NT2/D1 (cell line): ENCODE data around the gene BCS1L.
"Not testable (repeated sequence)": the region's sequence is repeated elsewhere in the genome, so short reads cannot be mapped to it uniquely, and the experiment has no call there.

ENCODE experiments used
- DNase-seq: peaks from one replicate; pipeline ENCODE4 v3.0.0-alpha.2; 2011; ENCODE audit warnings: low read depth, low spot score
- H3K27me3 ChIP-seq: 2 replicates; pipeline ENCODE4 v1.6.0; 2011; ENCODE audit warnings: mild to moderate bottlenecking; ENCODE audit not compliant: insufficient read length, insufficient read depth
- H3K36me3 ChIP-seq: 2 replicates; pipeline ENCODE4 v1.6.1; 2011; ENCODE audit warnings: mild to moderate bottlenecking, low read length, mixed read lengths; ENCODE audit not compliant: insufficient read depth, insufficient read length
- H3K4me1 ChIP-seq: 2 replicates; pipeline ENCODE4 v1.5.1; 2011; ENCODE audit not compliant: insufficient read depth, insufficient read length
- H3K4me3 ChIP-seq: 2 replicates; pipeline ENCODE4 v1.5.1; 2011; ENCODE audit warnings: low read depth; ENCODE audit not compliant: insufficient read length
- H3K9ac ChIP-seq: 2 replicates; pipeline ENCODE4 v1.6.0; 2011; ENCODE audit warnings: low read depth; ENCODE audit not compliant: insufficient read length
- H3K9me3 ChIP-seq: 2 replicates; pipeline ENCODE4 v1.5.1; 2011; ENCODE audit warnings: mild to moderate bottlenecking, low read length; ENCODE audit not compliant: insufficient read depth
- SUZ12 ChIP-seq: IDR thresholded peaks from 2 replicates; pipeline ENCODE4 v1.6.1; 2011; ENCODE audit not compliant: insufficient read length, insufficient read depth; ENCODE audit errors: extremely low read depth
- YY1 ChIP-seq: IDR thresholded peaks from 2 replicates; pipeline ENCODE4 v1.6.1; 2011; ENCODE audit not compliant: insufficient read length, insufficient read depth
- ZNF274 ChIP-seq: IDR thresholded peaks from 2 replicates; pipeline ENCODE4 v1.6.1; 2011; ENCODE audit warnings: mild to moderate bottlenecking, low read depth, low read length

Gene BCS1L

DNA sequence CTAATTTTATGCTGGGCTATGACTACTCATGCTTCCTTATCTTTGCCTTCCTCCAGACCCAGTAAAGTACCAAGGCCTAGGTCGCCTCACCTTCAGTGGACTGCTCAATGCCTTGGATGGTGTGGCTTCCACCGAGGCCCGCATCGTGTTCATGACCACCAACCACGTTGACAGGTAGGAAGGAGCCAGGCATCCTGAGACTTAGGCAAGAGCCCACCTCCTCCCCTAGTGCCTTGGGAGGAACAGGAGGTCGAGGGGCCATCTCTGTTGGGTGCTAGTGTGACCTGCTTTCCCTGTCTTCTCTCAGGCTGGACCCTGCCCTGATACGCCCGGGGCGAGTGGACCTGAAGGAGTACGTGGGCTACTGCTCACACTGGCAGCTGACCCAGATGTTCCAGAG, 3.3 kb downstream of the BCS1L start:
- Histone ChIP-seq H3K9me3 (no peaks in the 10 kb centered on the region), H3K27me3 (no peaks in the 10 kb centered on the region), H3K9ac (no peak overlapping the region), H3K4me1 (no peaks in the 10 kb centered on the region), H3K4me3 (no peak overlapping the region), H3K36me3 (peaks cover 79% of the 10 kb centered on the region)
- no peak for TF ChIP-seq YY1
- no peak for TF ChIP-seq SUZ12
- TF ChIP-seq ZNF274, result no peak
- DNase-seq, result no peak

DNA sequence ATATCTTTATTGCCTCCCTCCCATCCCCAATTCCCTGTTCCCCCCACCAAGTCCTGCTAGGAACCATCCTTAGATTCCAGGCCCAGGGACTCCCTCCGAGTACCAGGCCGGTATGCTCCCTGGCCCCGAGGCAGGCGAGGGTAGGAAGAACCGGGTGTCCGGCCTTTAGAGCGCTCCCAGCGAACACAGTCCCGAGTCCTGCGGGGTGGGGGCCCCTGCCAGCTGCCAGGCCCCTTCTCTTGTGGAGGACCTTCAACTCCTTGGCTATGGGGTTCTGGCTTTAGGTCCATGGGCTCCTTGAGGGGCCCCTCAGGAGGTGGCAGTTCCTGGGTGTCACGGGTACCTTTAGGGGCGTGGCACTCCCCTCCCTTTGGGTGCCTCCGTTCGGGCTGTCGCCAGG, 4.4 kb downstream of the BCS1L start:
- DNase-seq, result no peak
- Histone ChIP-seq H3K9ac (no peak overlapping the region), H3K36me3 (peaks cover 82% of the 10 kb centered on the region), H3K27me3 (no peaks in the 10 kb centered on the region), H3K4me3 (no peak overlapping the region), H3K4me1 (no peaks in the 10 kb centered on the region), H3K9me3 (no peaks in the 10 kb centered on the region)
- TF ChIP-seq ZNF274 (no peak), YY1 (no peak), SUZ12 (no peak)

DNA sequence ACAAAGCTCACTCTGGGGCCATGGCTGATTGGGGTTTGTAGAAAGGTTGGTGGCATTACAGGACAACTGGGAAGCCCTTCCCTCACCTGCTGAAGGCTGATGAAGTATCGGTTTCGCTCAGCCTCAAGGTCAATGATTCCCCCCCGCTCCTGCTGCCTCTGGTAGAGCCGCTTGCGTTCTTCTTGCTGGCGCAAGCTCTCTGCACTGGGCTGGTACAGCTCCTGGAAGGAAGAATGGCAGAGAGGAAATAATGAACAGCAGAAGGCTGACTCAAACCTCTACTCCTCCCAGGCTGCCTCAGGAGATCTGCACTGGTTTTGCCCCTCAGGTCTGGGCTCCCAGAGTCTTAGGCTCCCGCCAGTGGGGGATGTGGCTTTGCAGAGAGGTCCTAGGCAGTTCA, 5.2 kb downstream of the BCS1L start:
- no peaks in the 10 kb centered on the region for H3K9me3 ChIP-seq
- H3K9ac ChIP-seq, result no peak overlapping the region
- H3K4me3 ChIP-seq, result no peak overlapping the region
- H3K36me3 ChIP-seq, result peaks cover 89% of the 10 kb centered on the region
- no peaks in the 10 kb centered on the region for H3K4me1 ChIP-seq
- TF ChIP-seq SUZ12 (no peak), ZNF274 (no peak), YY1 (no peak)
- no peak for DNase-seq
- H3K27me3 ChIP-seq, result no peaks in the 10 kb centered on the region

DNA sequence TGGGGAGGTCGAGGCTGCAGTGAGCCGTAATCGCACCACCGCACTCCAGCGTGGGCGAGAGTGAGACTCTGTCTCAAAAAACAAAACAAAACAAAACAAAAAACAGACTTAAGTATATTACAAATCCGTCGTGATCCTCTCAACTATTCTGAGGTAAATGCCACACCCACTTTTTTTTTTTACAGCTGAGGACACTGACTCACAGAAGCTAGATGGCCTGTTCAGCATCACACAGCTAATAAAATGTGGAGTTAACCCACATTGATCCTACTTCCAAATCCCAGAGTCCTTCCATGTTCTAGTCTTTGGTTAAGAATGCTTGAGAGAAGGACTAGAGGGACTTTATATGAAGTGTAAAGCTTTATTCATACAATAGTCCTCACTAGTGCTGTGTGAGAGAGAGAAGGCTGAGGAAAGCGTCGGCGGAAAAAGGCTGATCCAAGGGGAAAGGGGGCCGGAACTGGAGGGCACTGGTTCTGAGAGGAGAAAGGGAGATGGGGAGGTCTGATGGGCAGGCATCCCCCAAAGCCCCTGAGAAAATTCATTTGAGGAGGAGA, 11.7 kb downstream of the BCS1L start:
- H3K9me3 ChIP-seq, result no peaks in the 10 kb centered on the region
- H3K4me1 ChIP-seq, result no peaks in the 10 kb centered on the region
- no peak for TF ChIP-seq SUZ12
- no peak for TF ChIP-seq YY1
- no peak for TF ChIP-seq ZNF274
- peak overlapping the region; percentile 97 for H3K9ac ChIP-seq
- no peak for DNase-seq
- peaks cover 64% of the 10 kb centered on the region for H3K36me3 ChIP-seq
- peak overlapping the region; percentile 96 for H3K4me3 ChIP-seq
- no peaks in the 10 kb centered on the region for H3K27me3 ChIP-seq

DNA sequence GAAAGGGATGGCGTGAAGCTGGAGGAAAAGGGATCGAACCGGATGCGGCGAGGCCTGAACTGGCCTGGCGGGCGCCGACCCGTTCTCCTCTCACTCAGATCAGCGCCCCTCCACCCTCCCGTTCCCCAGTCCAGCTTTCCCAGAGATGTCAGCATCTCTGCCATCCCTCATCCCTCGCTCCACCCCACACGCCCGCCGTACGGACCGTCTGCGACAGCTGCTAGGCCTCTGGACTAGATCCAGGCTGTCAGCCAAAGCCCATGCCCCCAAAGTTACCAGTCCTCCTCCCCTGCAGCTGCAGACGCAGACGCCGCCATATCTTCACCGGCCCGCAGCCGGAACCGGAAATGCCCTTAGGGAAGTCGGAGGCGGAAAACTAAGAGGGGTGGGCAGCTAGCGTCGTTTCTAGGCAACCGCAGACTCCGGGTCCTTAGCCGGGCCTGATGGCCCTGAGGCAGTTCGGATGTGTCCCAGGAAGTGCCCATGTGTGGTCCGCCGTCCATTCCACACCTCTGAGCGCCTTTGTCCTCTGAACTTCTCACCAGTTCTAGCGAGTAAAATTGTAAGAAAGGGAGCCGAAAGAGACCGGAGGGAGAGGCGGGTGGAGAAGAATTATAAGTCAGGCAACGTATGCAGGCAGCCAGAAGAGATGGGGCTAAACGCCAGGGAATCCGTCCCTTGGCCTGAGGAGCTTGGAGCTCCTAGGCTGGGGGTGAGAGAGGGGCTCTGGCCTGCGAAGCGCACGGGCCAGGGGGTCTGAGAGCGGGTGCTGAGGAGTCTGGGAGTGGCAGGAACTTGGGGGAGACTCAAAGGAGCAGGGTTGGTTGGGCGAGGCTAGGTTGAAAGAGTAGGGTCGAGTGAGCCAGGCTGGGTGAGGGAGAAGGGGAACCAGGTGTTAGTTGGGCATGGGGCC, 12.4 kb downstream of the BCS1L start, which contains the start of the genes RNF25 and STK36:
RNF25 (minus strand) TSS at position 349 of the 913 bp plus-strand sequence; CDS start at position 317, 32 bp downstream.
STK36 (plus strand) TSS at position 433 of the 913 bp plus-strand sequence. CDS start 744 bp downstream, outside the sequence.
- Histone ChIP-seq H3K4me3 (peak within 1 kb of the TSS; percentile 96), H3K9ac (peak within 1 kb of the TSS; percentile 97), H3K4me1 (no peaks in the 10 kb centered on the region), H3K9me3 (no peaks in the 10 kb centered on the region), H3K27me3 (no peaks in the 10 kb centered on the region), H3K36me3 (peaks cover 61% of the 10 kb centered on the region)
- TF ChIP-seq SUZ12, result no peak
- TF ChIP-seq YY1, result peak; percentile 65
- TF ChIP-seq ZNF274, result no peak
- DNase-seq, result peak; percentile 85

DNA sequence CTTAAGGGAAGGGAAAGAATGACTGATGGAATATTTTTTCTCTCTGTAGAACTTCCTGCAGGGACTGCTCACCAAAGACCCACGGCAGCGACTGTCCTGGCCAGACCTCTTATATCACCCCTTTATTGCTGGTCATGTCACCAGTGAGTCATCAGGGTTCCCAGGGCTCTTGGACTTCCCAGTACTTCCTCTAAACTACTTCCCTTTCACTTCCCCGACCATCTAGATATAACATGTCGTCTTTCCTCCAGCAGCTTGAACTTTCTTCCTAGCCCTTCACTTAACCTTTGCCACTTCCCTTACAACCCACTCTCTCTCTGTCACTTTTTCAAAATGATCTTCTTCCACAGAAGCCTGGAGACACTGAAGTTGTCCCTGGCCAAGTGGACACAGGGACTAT, 19.6 kb downstream of the BCS1L start:
- Histone ChIP-seq H3K4me3 (no peak overlapping the region), H3K9ac (no peak overlapping the region), H3K27me3 (no peaks in the 10 kb centered on the region), H3K4me1 (no peaks in the 10 kb centered on the region), H3K36me3 (peaks cover 75% of the 10 kb centered on the region), H3K9me3 (no peaks in the 10 kb centered on the region)
- TF ChIP-seq YY1 (no peak), SUZ12 (no peak), ZNF274 (no peak)
- no peak for DNase-seq

DNA sequence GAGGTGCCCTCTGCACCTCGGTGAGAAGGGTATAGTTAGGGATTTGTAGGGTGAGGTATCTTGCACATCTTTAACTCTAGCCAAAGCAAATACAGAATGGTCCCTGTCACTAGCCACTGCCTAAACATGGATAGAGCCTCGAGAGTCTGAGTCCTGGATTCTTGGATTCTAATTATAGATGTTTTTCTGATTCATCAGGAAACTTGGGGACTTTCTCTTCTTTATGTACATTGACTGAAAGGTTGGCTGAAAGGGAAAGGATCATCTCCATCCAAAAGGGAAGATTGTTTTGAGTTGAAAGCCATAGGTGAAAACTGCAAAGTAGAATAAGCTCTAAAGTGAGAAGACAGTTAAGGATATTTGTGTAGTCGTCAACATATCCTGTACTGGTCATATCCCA, 20.6 kb downstream of the BCS1L start:
- Histone ChIP-seq H3K36me3 (peaks cover 71% of the 10 kb centered on the region), H3K9ac (no peak overlapping the region), H3K27me3 (no peaks in the 10 kb centered on the region), H3K4me3 (no peak overlapping the region), H3K4me1 (no peaks in the 10 kb centered on the region), H3K9me3 (no peaks in the 10 kb centered on the region)
- TF ChIP-seq ZNF274, result no peak
- no peak for TF ChIP-seq YY1
- no peak for TF ChIP-seq SUZ12
- no peak for DNase-seq

DNA sequence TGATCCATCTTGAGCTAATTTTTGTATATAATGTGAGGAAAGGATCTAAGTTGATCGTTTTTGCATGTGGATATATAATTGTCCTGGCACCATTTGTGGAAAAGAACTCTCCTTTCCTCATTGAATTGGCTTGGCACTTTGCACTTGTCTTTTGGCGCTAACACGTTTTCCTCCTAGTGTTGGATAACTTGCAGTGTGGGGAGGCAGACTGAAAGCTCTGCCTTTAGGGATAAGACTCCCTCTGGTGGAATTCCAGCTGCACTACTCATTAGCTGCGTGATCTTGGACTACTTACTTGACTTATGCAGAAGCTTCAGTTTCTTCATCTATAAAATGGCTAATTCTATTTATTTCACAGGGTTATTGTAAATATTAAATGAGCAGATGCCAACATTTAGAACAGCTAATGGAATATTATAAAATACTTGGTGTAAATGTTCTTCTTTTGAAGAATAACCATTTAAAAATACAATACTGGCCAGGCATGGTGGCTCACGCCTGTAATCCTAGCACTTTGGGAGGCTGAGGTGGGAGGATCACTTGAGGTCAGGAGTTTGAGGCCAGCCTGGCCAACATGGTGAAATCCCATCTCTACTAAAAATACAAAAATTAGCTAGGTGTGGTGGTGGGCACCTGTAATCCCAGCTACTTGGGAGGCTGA, 28.0 kb downstream of the BCS1L start:
- peaks cover 54% of the 10 kb centered on the region for H3K36me3 ChIP-seq
- not testable (repeated sequence) for H3K27me3 ChIP-seq, H3K4me1 ChIP-seq, H3K9me3 ChIP-seq, H3K9ac ChIP-seq, H3K4me3 ChIP-seq
- peak; percentile 72 for DNase-seq
